Right cardiac atrium (tissue), 5 donors: ENCODE data around the gene PLEKHG4B. TPM values are rescaled to one million over a fixed set of nuclear protein-coding genes. Genes with fewer than 3 reads are reported as not detected.

Source experiments
- ATAC-seq, 2 donors: fragments of 200-7000 bp; cut with Tn5 transposase; one replicate each; pipeline versions ENCODE4 v1.8.0 to v1.9.1; 2020; ENCODE audit warnings: moderate library complexity in 2 of 2, mild to moderate bottlenecking in 1 of 2
- DNase-seq, 3 donors: peaks; one replicate each; pipeline ENCODE4 v3.0.0-alpha.2; 2020
- H3K27ac ChIP-seq: one replicate; pipeline ENCODE4 v1.5.1; 2013; ENCODE audit warnings: mild to moderate bottlenecking, low read length, control low read depth, moderate library complexity
- H3K27me3 ChIP-seq: one replicate; pipeline ENCODE4 v1.6.1; 2013; ENCODE audit not compliant: control insufficient read depth, insufficient read depth
- H3K4me1 ChIP-seq: one replicate; pipeline ENCODE4 v1.6.1; 2013; ENCODE audit warnings: low read length; ENCODE audit not compliant: control insufficient read depth, insufficient read depth
- H3K4me3 ChIP-seq: one replicate; pipeline ENCODE4 v1.5.1; 2013; ENCODE audit warnings: low read length, control low read depth
- H3K9me3 ChIP-seq: one replicate; pipeline ENCODE4 v1.6.1; 2013; ENCODE audit warnings: low read length; ENCODE audit not compliant: control insufficient read depth
- WGBS: extraction: QIAGEN DNeasy Blood & Tissue Kit; methylation state at CpG from one replicate; pipeline ENCODE4 v1.1.7; 2013; 5-methylcytosine and 5-hydroxymethylcytosine counted together
- intact Hi-C, 4 donors: fragments of 100-400 bp; cut with DNase I; formaldehyde crosslinking; loops; one replicate each; pipeline versions ENCODE4 v1.11.0 to v1.14.0; 2022 to 2023
- polyA plus RNA-seq: library from polyadenylated mRNA; stranded (reverse); fragments of 200-250 nt; gene quantifications from one replicate; pipeline ENCODE4 v1.2.3, GENCODE V29; 2013
- total RNA-seq, 4 donors: library from RNA; stranded (reverse); fragmentation: NEBNext Ultra II Directional; extraction: Animal tissue kit (Norgen Biotek cat#: 25700); gene quantifications; one replicate each; pipeline ENCODE4 v1.2.1, GENCODE V29; 2021
- donor health status: healthy with polysubstance abuse.
- donor health status: DM: no; HTN: yes; CAD: no.
- donor health status: DM: no; HTN: no; CAD: no.
- donor health status: DM: no; HTN: yes; CAD: no; lungs with severe emphysema.
- donor health status: DM: yes; HTN: yes; CAD: no.

PLEKHG4B gene
- total and polyA plus RNA-seq, 5 donors = under 0.01 to 0.06 TPM; not detected in 3

- no peaks in the 10 kb centered on the region for H3K4me1 ChIP-seq
These were observed 14.4 kb upstream of the PLEKHG4B start for GRCh38 chr5:77546-77945.

DNA sequence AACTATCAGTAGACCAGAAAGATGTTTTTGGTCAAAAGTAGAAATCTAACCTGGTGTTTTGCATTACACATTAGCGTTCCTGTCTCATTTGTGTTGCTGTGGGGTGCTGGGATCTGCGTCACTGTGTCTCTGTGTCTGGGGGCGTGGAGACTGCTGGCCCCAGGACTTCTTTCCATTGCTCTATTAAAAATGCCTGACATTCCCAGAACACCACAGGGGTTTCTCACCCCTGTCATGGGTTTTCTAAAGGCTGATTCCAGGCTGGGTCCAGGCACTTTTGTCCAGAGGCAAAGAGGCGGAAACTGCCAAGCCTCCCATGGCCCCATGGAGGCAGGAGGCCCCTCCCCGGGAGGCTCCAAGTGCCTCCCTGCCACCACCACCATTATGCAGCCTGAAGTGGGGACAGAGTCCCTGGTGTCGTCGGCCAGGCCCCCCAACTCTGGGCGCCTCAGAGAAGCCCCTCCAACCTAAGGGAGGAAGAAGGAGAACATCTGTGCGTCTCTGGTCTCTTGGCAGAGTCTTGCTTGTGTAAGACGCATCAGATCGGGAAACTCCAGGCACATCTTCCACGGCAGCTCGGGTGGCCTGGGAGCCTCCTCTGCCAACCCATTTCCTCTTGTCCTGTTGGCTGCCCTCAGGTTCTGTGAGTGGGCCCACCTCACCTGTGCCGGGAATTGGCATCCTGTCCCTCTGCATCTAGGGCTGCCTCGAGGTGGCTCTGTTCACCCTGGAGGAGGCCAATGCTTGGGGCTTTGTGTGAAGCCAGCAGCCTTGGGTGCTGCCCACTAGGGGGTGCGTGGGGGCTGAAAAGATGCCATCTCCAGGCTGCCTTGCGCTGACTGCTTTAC lies 13.8 kb upstream of the PLEKHG4B start:
- H3K27me3 ChIP-seq = no peaks in the 10 kb centered on the region
- no peaks in the 10 kb centered on the region for H3K9me3 ChIP-seq
- intact Hi-C loops = no loop called here
- 68% methylated on average over 17 of the region's 17 CpGs for WGBS
- no peaks in the 10 kb centered on the region for H3K4me1 ChIP-seq
- H3K27ac ChIP-seq = no peak overlapping the region
- ATAC-seq (peak; percentile 54 to 69), DNase-seq (peak in 1 of 3 donors; percentile 56)
- H3K4me3 ChIP-seq = no peak overlapping the region

More at GRCh38 chr5:77546-77945, 14.4 kb upstream of the PLEKHG4B start:
- intact Hi-C loops = no loop called here
- no peak overlapping the region for H3K27ac ChIP-seq
- no peak for ATAC-seq
- WGBS = 87% methylated on average over 10 of the region's 10 CpGs
- H3K27me3 ChIP-seq = no peaks in the 10 kb centered on the region
- H3K4me3 ChIP-seq = no peak overlapping the region
- no peaks in the 10 kb centered on the region for H3K9me3 ChIP-seq
- DNase-seq = no peak

DNA sequence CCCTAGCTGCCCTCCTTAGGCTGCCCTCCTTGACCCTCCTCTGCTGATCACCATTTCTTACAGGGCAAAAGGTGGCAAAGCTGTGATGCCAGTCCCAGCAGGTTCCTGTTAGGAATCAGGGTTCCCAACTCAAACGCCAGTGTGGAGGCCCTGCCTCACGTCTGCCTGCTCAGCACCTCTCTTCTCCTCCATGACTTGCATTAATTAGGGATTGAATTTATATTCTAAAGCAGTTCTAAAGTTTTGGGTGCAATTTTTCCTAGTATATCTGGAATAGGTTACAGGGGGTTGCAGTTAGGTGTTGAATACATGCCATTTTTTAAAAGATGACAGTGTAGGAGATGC lies 13.2 kb upstream of the PLEKHG4B start:
- WGBS = 70% methylated on average over 2 of the region's 2 CpGs
- no peaks in the 10 kb centered on the region for H3K9me3 ChIP-seq
- no peak overlapping the region for H3K4me3 ChIP-seq

DNA sequence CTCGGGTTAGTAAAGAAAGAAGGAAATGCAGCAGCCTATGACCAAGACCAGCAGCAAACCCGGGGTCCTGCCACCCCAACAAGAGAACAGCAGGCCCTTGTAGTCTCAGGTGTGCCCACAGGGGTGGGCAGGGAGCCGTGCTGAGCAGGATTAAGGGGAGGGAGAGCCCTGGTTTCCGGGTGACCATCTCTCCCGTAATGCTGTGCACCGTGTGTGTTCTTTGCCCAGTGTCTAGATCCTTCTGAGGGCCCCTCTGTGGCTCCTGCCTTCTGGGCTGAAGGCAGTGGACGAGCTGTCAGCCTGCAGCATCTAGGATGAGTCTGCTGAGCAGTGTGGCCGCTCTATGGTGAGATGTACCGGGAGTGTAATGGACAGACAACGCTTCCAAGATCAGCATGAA lies 12.7 kb upstream of the PLEKHG4B start:
- no peaks in the 10 kb centered on the region for H3K9me3 ChIP-seq
- ATAC-seq = no peak
- intact Hi-C loops = no loop called here
- 78% methylated on average over 10 of the region's 10 CpGs for WGBS
- no peak for DNase-seq
- H3K27me3 ChIP-seq = no peaks in the 10 kb centered on the region
- H3K27ac ChIP-seq = no peak overlapping the region
- H3K4me1 ChIP-seq = no peaks in the 10 kb centered on the region
- H3K4me3 ChIP-seq = no peak overlapping the region

More for the DNA sequence above, 13.2 kb upstream of the PLEKHG4B start:
- intact Hi-C loops = no loop called here
- DNase-seq (no peak), ATAC-seq (no peak)
- Histone ChIP-seq H3K27ac (no peak overlapping the region), H3K27me3 (no peaks in the 10 kb centered on the region), H3K4me1 (no peaks in the 10 kb centered on the region)

- ATAC-seq (no peak), DNase-seq (no peak)
- H3K27ac ChIP-seq = no peak overlapping the region
- H3K4me3 ChIP-seq = no peak overlapping the region
- H3K4me1 ChIP-seq = no peaks in the 10 kb centered on the region
- H3K27me3 ChIP-seq = no peaks in the 10 kb centered on the region
- no peaks in the 10 kb centered on the region for H3K9me3 ChIP-seq
- intact Hi-C loops = no loop called here
- WGBS = 85% methylated on average over 5 of the region's 5 CpGs
These were observed 12.1 kb upstream of the PLEKHG4B start for GRCh38 chr5:79821-80220.

DNA sequence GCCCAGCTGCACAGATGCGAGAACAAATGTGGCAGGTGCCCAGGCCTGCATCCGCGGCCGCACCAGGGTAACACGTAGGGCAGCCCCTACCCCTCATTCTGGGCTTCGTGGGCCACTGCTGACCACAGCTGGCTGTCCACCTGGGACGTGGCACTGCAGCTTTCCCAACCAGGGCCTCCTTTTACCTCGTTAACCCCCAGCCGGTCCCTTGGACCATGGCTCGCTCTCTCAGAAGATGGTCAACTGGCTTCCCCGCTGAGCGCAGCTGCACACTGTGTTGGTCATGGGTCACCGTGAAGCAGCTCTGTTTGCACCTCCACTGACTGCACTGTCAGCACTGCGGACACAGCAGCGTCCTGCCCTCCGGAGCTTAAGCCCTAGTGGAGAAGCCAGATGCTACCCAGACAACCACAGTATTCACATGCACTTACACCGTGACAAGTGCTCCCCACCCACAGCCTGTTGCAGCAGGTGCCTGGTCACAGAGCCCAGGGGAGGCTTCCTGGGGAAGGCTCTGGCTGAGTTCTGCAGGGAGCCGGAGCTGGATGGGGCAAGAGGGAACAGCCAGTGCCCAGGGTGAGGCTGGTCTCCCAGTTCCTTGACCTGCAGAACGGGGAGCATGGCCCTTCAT lies 10.5 kb upstream of the PLEKHG4B start:
- intact Hi-C loops = no loop called here

DNA sequence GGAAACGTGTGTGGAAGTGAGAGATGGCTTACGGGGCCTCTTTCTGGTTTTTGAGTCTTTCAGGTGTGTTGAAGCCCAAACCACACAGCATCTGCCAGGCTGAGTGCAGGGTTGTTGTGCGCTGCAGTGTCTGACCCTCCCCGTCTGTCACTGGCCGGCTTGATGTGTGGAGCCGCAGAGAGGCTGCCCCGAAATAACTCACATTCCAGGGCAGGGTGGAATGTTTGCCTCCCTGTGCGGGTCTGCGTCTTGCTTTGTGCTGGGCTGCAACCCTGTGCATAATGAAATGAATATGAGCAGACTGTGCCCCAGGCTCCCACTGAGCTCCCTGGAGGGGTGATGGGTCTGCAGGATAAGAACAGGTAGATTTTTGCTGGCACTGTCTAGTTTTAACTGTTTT lies 9.9 kb upstream of the PLEKHG4B start:
- Histone ChIP-seq H3K4me1 (no peaks in the 10 kb centered on the region), H3K4me3 (no peak overlapping the region), H3K27me3 (no peaks in the 10 kb centered on the region), H3K9me3 (no peaks in the 10 kb centered on the region), H3K27ac (no peak overlapping the region)
- ATAC-seq (no peak), DNase-seq (no peak)
- intact Hi-C loops = no loop called here
- 17% methylated on average over 9 of the region's 9 CpGs for WGBS

More for the DNA sequence above, 10.5 kb upstream of the PLEKHG4B start:
- no peak for ATAC-seq
- Histone ChIP-seq H3K4me3 (no peak overlapping the region), H3K27ac (no peak overlapping the region), H3K27me3 (no peaks in the 10 kb centered on the region), H3K4me1 (no peaks in the 10 kb centered on the region), H3K9me3 (no peaks in the 10 kb centered on the region)
- no peak for DNase-seq
- 74% methylated on average over 19 of the region's 19 CpGs for WGBS

DNA sequence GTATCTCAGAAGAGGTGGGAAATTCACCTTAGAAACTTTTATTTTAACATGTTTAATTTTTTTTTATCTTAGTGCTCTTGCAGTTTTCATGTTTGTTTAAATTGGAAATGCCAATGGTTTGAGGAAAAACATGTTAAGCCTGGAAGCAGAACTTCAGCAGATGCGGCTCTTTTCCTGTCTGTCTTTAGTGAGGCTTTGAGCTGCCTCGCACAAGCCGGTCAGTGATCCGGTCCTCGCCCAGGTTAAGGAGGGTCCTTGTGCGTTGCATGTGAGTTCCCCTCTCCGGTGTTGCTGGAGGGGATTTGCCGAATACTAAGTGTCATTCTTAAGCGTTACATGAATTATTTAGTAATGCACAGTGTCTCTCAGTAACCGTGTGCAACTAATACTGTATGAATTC lies 9.4 kb upstream of the PLEKHG4B start:
- no peak overlapping the region for H3K27ac ChIP-seq
- H3K9me3 ChIP-seq = no peaks in the 10 kb centered on the region
- WGBS = 49% methylated on average over 10 of the region's 10 CpGs
- intact Hi-C loops = no loop called here
- no peak overlapping the region for H3K4me3 ChIP-seq
- DNase-seq = no peak
- no peaks in the 10 kb centered on the region for H3K27me3 ChIP-seq
- H3K4me1 ChIP-seq = no peaks in the 10 kb centered on the region
- ATAC-seq = no peak

GRCh38 chr5:83029-83428 lies 8.9 kb upstream of the PLEKHG4B start:
- 80% methylated on average over 13 of the region's 13 CpGs for WGBS
- ATAC-seq (no peak), DNase-seq (no peak)
- H3K9me3 ChIP-seq = no peaks in the 10 kb centered on the region
- intact Hi-C loops = no loop called here
- H3K27me3 ChIP-seq = no peaks in the 10 kb centered on the region
- no peak overlapping the region for H3K4me3 ChIP-seq
- no peak overlapping the region for H3K27ac ChIP-seq
- no peaks in the 10 kb centered on the region for H3K4me1 ChIP-seq

DNA sequence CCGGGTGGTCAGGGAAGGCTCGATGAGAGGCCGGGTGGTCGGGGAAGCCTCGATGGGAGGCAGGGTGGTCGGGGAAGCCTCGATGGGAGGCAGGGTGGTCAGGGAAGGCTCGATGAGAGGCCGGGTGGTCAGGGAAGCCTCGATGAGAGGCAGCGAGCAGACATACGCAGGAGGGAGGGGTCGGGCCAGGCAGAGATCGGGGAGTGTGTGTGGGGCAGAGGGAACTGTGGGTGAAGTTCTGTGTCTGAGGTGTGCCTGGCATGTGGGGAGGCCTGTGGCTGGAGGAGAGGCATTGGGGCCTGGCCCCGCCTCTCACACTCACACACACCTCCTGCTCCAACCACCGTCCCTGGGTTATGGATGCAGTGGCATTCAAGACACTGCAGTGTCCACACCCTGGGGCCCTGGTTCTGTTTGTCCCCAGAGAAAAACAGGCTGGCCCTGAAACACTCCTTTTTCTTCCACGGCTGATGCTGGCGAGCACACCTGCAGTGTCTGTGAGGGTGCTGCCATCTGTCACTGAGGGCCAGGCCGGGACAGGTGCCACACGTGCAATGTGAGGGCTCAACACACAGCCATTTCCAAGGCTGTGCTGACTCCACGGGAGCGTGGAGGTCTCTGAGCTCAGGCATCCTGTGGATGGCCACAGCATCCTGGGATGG lies 6.5 kb upstream of the PLEKHG4B start:
- H3K27ac ChIP-seq = no peak overlapping the region
- intact Hi-C loops = no loop called here
- H3K9me3 ChIP-seq = no peaks in the 10 kb centered on the region
- WGBS = 88% methylated on average over 22 of the region's 22 CpGs
- H3K4me1 ChIP-seq = no peaks in the 10 kb centered on the region
- DNase-seq = no peak
- H3K27me3 ChIP-seq = no peaks in the 10 kb centered on the region
- H3K4me3 ChIP-seq = no peak overlapping the region
- ATAC-seq = no peak
